HEK293T (cell line): ENCODE measurements around the gene NUP133.

Source experiments
- BHLHE40 ChIP-seq: fragments of 450-650 bp; IDR thresholded peaks from 2 replicates; pipeline ENCODE4 v1.6.1; 2016; ENCODE audit warnings: mild to moderate bottlenecking, moderate library complexity, borderline replicate concordance
- SP1 ChIP-seq: fragments of 450-650 bp; IDR thresholded peaks from 2 replicates; pipeline ENCODE4 v1.6.1; 2017
- TARDBP ChIP-seq: fragments of 450-650 bp; IDR thresholded peaks from 2 replicates; pipeline ENCODE4 v1.6.1; 2016
- ZNF384 ChIP-seq: fragments of 450-650 bp; IDR thresholded peaks from 2 replicates; pipeline ENCODE4 v1.6.1; 2016

DNA sequence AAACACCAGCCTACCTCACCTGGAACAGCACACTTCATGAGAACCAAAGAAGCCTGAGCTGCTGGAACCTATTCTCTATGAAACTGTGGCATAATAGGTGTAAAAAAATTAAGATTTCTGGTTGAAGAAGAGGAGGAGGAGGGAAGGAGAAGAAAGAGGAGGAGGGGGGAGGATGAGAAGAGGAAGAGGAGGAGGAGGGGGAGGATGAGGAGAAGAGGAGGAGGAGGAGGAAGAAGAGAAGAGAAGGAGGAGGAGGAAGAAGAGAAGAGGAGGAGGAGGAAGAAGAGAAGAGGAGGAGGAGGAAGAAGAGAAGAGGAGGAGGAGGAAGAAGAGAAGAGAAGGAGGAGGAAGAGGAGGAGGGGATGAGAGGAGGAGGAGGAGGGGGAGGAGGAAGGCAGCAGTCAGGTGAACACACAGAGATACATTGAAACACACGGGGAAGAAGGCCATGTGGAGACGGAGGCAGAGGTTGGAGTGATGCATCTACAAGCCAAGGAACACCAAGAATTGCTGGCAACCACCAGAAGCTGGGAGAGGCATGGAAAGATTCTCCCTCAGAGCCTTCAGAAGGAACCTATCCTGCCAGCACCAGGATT lies 82.5 kb downstream of the NUP133 start:
- TF ChIP-seq SP1, result no peak
- no peak for TF ChIP-seq TARDBP
- TF ChIP-seq BHLHE40, result no peak
- no peak for TF ChIP-seq ZNF384
